ENCODE data around the gene PDXK.
"Not testable (repeated sequence)": the region's sequence is repeated elsewhere in the genome, so short reads cannot be mapped to it uniquely, and the experiment has no call there.

The PDXK gene

GRCh38 chr21:43718872-43719747 lies at the start of gene PDXK:
TSS of gene PDXK (plus strand) at chr21:43719129. CDS start at chr21:43719295, 166 bp downstream.
- peak; percentile 60 to 63 for DNase-seq (ENCODE audit: low read depth in 1 of 2, low spot score in 1 of 2)

- no peak for DNase-seq (ENCODE audit: low read depth in 1 of 2, low spot score in 1 of 2)
These were observed 48.9 kb upstream of the PDXK start for GRCh38 chr21:43669828-43670605.

GRCh38 chr21:43675871-43676270 lies 43.1 kb upstream of the PDXK start:
- DNase-seq (ENCODE audit: low read depth in 1 of 2, low spot score in 1 of 2), result no peak

GRCh38 chr21:43676391-43676790 lies 42.5 kb upstream of the PDXK start:
- no peak for DNase-seq (ENCODE audit: low read depth in 1 of 2, low spot score in 1 of 2)

- DNase-seq (ENCODE audit: low read depth in 1 of 2, low spot score in 1 of 2), result no peak
These were observed 39.0 kb upstream of the PDXK start for GRCh38 chr21:43679951-43680350.

- not testable (repeated sequence) for DNase-seq (ENCODE audit: low read depth in 1 of 2, low spot score in 1 of 2)
These were observed 38.5 kb upstream of the PDXK start for GRCh38 chr21:43680421-43680820.

GRCh38 chr21:43681650-43682049 lies 37.3 kb upstream of the PDXK start:
- DNase-seq (ENCODE audit: low read depth in 1 of 2, low spot score in 1 of 2), result no peak

- DNase-seq (ENCODE audit: low read depth in 1 of 2, low spot score in 1 of 2), result no peak
These were observed 34.5 kb upstream of the PDXK start for GRCh38 chr21:43684424-43684823.

GRCh38 chr21:43686811-43687565 lies 31.9 kb upstream of the PDXK start:
- no peak for DNase-seq (ENCODE audit: low read depth in 1 of 2, low spot score in 1 of 2)

- DNase-seq (ENCODE audit: low read depth in 1 of 2, low spot score in 1 of 2), result no peak
These were observed 31.1 kb upstream of the PDXK start for GRCh38 chr21:43687566-43688399.

- no peak for DNase-seq (ENCODE audit: low read depth in 1 of 2, low spot score in 1 of 2)
These were observed 30.0 kb upstream of the PDXK start for GRCh38 chr21:43688906-43689305.

- no peak for DNase-seq (ENCODE audit: low read depth in 1 of 2, low spot score in 1 of 2)
These were observed 29.2 kb upstream of the PDXK start for GRCh38 chr21:43689556-43690337.

- DNase-seq (ENCODE audit: low read depth in 1 of 2, low spot score in 1 of 2), result no peak
These were observed 28.6 kb upstream of the PDXK start for GRCh38 chr21:43690346-43690745.

GRCh38 chr21:43691086-43691795 lies 27.7 kb upstream of the PDXK start:
- no peak for DNase-seq (ENCODE audit: low read depth in 1 of 2, low spot score in 1 of 2)

- DNase-seq (ENCODE audit: low read depth in 1 of 2, low spot score in 1 of 2), result no peak
These were observed 27.1 kb upstream of the PDXK start for GRCh38 chr21:43691801-43692200.

GRCh38 chr21:43692949-43693348 lies 26.0 kb upstream of the PDXK start:
- DNase-seq (ENCODE audit: low read depth in 1 of 2, low spot score in 1 of 2), result no peak

- no peak for DNase-seq (ENCODE audit: low read depth in 1 of 2, low spot score in 1 of 2)
These were observed 24.9 kb upstream of the PDXK start for GRCh38 chr21:43693981-43694380.

GRCh38 chr21:43694437-43695079 lies 24.4 kb upstream of the PDXK start:
- no peak for DNase-seq (ENCODE audit: low read depth in 1 of 2, low spot score in 1 of 2)

GRCh38 chr21:43696214-43696613 lies 22.7 kb upstream of the PDXK start:
- no peak for DNase-seq (ENCODE audit: low read depth in 1 of 2, low spot score in 1 of 2)
